HG03442 (cell line): ENCODE measurements around the gene STKLD1.
"Not testable (repeated sequence)": the region's sequence is repeated elsewhere in the genome, so short reads cannot be mapped to it uniquely, and the experiment has no call there.

Experiments used
- ATAC-seq: cut with Tn5 transposase; IDR thresholded peaks from one replicate; pipeline ENCODE4 v1.9.1; 2021; ENCODE audit warnings: mild to moderate bottlenecking, moderate library complexity; ENCODE audit not compliant: unreplicated experiment

STKLD1 gene

DNA sequence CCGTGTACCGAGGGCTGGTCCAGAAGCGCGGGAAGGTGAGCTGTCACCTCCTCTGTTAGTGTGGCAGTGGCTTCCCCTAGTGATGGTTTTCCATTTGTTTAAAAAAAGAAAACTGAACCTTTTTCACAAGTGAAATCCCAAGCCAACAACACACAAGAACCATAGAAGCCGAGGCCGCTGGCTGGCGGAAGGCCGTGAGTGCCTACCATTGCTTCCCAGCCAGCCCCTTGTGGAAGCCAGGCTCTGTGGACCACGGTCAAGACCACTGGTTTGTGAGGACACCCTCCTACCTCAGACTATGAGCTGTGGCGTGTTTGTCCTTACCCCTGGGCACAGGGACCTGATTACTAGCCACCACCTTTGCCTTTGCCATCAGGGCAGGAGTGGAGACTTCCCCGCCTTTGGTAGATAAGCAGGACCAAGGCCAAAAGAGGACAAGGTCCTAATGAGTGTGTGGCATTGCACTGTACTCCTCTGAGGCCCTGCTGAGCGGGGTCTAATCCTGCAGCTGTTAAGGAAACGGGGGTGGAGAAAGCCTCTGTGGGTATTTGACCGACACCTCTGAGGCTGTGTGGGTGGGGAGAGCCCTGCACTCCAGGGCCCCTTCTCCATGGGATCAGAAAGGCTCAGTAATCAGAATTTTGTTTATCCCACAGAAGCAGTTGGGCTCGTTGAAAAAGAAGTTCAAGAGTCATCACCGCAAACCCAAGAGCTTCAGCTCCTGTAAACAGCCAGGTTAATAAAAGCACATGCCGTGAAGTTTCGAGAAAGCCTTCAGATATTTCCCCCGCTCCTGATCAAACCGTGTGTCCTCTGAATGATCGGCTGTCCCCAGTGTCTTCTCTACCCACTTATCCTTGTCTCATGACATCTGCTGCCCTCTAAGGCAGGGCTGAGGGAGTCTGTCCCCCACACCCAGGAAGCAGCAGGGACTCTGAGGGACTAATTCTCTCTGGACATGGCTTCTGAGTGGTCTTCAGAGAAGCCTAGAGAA lies 15.5 kb upstream of the STKLD1 start:
- no peak for ATAC-seq

DNA sequence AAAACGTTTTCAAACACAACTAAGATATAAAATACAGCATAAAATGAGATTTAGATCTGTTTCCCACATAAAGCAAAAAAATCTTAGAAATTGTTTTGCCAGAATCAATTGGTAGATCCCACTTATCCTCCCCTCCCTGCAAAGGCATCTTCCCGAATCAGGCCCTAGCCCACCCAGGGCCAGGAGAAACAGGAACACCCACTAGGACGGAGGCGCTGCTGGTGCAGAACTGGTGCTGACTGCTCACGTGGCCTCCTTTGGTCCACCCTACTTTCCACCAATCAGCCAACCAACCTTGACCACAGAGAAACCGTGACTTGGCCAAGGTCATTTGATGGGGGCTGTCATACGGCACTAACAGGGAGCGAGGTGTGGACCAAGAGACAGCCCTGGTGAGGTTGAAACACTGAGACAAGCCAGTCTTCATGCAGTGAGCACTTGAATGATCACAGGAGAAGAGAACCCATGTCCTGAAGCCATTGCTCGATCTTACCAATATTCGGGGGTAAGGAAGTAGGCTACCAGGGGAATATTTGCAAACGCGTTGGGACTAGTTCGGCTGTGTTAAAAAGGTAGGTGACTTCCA lies 14.6 kb upstream of the STKLD1 start:
- no peak for ATAC-seq

DNA sequence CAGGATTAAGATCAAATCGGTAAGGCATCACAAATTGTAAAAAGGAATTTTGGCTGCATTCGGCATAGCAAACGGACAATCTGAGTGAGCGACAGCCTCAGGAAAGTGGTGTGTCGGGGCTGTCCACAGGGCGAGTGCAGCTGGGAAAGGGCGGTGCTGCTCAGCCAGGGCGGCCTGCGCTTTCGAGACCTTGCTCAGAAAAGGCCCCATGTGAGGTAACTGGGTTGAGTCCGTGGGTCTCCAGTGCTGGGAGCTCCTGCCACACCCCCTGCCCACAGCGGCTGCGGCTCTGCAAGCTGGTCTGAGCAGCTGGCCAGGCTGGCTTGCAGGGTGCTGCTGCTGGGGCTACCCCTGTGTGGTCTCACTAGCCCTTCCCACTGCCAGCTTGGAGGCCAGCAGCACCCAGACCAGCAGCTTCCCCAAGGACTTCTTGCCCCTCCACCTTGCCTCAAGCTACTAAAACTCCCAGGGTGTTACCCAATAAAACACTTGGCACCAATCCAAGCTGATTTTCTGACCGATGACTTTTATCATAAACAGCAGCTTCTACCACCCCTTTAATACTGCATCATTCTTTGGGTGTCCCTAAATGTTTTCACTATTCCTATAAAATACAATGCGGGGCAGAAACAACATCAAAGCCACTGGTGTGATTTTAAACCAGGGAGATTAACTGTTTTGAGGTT lies 13.7 kb upstream of the STKLD1 start:
- ATAC-seq, result no peak

DNA sequence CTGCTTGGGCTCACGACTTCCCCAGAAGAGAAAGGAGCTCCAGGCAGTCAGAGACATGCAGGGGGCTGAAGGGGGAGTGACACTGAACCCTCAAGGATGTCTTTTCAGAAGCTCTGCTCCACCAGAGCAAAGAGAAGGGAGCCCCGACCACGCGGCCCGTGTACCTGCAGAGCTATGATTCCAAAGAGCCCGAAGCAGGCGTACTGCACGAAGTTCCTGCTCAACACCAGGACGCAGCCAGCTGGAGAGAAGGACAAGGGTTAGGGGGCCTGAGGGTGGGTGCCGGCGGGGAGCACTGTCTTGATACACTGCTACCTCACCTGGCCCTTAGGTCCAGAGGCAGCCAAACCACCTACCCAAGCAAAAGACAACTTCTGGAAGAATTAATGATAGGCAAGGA lies 9.7 kb upstream of the STKLD1 start:
- no peak for ATAC-seq

DNA sequence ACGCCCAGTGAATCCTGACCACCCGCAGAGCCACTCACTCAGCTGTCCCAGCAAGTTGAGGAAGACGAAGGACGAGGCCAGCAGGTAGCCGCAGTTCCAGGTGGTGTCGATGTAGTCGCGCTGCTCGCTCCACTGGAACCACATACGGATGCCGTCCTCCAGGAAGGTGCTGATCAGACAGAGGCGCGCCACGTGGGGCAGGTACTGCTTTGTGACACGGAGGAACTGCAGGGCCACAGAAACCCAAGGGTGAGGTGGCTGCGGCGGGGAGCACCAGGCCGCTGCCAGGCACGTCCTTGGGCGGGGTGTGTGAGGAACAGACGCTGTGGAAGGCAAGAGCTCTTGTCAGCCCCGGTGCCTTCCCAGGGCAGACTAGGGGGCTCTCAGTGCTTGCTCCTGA lies 8.9 kb upstream of the STKLD1 start:
- no peak for ATAC-seq

DNA sequence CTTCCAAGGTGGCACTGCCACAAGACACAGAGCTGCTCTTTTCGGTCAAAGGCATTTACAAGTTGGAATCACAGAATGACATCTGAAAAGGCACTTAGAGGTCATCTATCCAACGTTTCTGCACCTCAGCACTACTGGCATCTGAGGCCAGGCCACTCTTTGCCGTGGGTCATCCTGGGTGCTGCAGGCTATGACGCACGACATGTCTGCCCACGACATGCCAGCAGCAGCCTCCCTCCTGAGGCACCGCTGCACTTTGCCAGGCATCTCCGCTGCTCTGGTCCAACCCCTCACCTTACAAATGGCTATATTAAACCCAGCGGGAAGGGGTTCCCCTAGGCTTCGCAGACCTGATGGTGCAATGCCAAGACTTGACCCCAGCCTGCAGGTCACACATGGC lies 8.4 kb upstream of the STKLD1 start:
- no peak for ATAC-seq

DNA sequence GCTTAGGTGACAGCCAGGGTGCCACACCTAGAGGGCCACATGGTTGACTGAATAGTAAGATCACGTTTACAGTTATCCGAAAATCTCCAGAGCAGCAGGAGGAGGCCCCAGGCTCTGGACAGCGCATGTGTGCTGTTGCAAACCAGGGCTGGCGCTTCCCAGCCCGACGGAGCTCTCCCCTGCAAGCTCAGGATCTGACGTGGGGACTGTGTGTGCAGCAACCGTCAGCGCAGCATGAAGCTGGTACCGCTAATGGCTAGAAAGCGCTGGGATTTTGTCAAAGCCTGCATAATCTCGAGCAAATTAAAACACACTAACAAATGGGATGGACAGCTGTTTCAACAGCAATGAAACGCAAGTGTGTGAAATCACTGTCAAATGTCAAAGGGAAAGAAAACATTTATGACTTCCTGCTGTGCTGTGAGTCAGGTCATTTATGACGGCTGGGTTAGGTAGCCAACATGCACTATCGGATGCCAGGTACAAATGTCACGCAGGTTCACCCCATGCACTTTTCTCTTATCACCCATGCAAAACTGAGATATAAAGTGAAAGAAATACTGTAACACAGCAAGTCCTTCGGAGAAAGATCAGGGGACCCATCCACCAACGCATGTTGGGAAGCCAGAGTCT lies 7.8 kb upstream of the STKLD1 start:
- ATAC-seq, result no peak

DNA sequence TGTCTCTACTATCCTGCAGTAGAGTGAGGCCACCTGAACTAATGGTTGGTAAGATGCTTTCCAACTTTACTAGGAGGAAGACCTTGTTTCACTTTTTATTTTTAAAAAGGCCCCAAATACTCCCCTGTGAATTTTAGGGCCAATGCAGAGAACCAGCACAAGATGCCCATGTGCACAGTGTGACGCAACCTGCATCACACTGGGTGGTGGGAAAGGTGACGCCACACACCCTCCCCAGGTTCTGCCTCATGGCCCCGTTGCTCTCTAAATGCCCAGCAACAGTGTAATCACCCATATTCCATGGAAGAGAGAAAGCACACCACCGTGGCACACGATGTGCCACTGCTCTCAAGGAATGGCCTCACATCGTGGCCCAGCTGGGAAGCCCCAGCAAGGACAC lies 6.7 kb upstream of the STKLD1 start:
- ATAC-seq, result no peak

DNA sequence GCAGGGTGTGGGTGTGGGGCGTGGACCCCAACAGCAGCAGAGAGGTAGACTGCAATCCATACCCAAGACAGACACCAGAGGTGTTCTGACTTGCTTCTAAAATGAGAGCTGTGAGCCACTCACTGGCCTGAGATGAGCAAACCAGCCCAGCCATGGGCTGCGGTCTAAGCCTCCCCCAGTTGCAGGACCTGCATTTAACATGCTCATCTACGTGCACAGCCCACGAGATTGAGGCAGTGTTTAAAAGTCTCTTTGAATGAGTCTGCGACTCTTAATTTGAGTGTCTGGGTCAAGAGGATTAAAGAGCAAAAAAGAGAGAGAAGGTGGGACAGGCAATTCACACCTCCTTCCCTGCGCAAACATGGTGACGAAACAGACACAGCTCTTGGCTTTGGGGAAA lies 6.2 kb upstream of the STKLD1 start:
- no peak for ATAC-seq

DNA sequence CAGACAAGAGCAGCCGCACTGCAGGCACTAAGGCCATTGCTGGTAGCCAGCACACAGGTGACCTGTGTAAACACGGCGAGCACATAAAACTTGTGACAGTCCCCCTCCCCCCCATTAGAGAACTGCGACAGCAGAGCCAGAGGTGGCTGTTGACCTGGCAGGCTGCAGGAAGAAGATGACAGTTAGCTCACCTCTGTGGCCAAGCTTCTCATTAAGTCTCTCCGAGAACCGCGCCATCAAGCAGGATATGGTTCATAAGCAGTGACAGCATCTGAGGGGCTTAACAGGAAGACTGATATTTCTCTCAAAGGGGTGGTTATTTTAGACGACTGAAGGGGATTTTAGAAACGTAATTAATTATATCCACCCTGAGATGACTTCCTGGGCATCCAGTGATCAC lies 5.5 kb upstream of the STKLD1 start:
- ATAC-seq, result no peak

DNA sequence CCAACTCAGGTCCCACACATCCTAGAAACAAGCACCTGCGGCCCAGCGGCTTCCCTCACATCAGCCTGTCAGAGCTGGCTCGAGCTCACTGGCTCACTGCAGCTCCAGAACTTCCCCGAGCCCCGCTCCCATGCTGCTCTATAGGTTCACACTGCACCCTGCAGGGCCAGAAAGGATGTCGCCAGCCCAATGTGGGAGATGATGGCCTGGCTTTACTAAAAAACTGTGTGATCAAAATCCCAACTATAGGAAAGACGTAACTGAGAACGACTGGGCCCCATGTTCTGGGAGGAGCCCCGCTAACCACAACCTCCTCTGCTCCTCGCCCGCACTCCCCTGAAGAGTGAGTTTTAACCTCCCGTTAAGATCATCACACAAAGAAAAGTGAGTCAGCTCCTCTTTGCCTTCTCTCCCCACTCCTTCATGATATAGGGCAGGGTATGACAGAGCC lies 4.9 kb upstream of the STKLD1 start:
- ATAC-seq, result no peak

DNA sequence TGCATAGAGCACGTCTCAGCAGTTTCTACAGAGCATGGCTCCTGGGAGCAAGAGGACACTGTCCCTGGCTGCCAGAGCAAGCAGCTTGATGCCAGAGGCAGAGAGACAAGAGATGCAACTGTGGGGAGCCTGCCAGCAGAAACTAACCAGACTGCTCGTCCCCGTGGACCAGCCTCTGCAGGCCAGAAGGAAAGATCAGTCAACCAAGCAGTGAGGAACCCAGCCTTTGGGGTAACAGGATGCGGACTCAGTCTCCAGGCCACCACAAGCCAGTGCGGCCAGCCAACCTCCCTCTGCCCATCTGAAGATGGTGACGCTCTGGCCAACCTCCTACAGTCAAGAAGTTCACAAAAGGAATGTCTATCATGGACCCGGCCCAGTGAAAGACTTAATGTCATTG lies 4.0 kb upstream of the STKLD1 start:
- no peak for ATAC-seq

DNA sequence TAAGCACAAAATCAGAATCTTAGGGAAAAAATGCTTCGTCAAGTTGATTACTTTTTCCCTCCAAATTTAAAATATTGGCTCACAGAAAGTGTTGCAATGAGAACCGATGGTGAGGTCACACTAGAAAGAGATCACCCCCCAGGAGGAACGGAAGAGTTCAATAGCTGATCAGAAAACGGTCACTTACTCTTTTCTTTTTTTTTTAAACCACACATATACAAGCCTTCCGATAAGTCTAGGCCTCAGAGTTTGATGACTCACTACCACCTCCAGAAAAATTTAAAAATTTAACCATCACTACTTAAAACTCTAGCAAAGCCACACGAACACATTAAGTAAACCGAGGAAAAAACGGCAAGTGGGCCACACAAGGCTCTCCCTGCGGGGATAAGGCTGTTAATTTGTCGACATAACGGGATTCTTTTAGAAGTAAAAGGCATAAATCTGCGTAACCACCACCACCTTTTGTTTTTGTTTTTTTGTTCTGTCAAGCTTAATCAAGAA lies 1.5 kb upstream of the STKLD1 start:
- no peak for ATAC-seq

DNA sequence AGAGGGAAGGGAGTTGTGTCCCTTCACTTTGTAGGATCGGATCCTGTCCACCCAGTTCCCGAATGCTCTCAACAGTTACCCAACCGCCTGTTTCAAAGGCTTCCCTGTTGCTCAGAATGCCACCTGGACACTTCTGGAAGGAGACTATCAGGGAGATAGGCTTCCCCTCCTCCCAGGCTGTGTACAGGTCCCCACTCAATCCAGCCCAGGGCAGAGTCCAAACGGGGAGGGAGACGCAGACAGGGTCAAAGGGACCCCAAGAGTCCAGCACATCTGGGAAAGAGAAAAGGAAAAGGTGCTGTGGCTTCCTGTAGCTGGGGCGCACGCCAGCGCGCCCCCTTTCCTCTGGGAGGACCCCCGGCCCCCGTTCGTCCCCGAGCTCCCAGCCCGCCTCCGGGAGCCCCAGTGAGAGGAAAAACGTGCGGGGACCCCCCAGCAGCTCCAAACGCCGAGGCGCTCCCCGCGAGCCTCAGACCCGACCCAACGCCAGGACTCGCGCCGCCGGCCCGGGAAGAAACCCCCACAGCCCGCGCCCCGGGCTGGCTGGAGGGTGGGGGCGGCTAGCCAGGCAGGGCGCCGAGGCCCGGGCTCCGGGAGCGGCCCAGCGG lies 946 bp upstream of the STKLD1 start:
- peak; percentile 8 for ATAC-seq

DNA sequence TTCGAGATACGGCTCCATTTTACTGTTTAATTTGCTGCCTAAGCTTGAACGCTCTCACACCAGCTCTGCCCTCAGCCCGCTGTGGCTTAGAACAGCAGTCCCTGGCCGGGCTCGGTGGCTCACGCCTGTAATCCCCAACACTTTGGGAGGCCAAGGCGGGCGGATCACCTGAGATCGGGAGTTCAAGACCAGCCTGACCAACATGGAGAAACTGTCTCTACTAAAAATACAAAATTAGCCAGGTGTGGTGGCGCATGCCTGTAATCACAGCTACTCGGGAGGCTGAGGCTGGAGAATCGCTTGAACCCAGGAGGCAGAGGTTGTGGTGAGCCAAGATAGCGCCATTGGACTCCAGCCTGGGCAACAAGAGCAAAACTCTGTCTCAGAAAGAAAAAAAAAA lies 1.1 kb downstream of the STKLD1 start:
- ATAC-seq, result not testable (repeated sequence)

DNA sequence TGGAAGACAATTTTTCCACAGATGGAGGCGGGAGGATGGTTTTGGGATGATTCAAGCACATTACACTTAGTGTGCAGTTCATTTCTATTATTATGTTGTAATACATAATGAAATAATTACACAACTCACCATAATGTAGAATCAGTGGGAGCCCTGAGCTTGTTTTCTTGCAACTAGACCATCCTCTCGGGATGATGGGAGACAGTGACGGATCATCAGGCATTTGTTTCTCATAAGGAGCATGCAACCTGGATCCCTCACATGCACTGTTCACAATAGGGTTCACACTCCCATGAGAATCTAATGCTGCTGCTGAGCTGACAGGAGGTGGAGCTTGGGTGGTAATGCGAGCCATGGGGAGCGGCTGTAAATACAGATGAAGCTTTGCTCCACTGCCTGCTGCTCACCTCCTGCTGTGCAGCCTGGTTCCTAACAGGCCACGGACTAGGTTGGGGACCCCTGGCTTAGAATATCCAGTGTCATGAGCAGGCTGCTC lies 1.6 kb downstream of the STKLD1 start:
- no peak for ATAC-seq

DNA sequence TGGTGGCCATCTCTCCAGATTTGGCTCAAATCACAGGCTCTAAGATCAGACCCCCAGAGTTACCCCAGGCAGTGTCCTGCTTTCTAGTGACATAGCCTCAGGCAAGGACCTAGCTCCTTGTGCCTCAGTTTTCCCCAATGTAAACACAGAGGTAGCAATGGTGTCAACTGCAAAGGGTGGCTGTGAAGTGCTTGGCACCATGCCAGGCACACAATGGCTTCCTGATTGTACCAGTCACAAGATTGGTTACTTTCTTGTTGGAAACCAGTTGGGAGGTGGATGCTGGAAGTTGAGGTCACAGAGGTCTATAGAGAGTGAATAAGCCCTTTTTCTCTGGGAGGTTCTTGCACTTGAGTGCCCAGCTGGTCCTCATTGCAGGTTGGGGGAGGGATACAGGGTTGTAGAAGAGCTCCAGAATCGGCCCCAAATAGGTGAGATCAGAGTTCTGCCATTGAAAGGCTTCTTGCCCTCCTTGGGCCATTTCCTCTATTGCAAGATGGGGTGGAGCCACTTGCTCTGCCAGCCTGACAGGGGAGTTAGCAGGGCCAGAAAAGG lies 2.3 kb downstream of the STKLD1 start:
- ATAC-seq, result no peak

DNA sequence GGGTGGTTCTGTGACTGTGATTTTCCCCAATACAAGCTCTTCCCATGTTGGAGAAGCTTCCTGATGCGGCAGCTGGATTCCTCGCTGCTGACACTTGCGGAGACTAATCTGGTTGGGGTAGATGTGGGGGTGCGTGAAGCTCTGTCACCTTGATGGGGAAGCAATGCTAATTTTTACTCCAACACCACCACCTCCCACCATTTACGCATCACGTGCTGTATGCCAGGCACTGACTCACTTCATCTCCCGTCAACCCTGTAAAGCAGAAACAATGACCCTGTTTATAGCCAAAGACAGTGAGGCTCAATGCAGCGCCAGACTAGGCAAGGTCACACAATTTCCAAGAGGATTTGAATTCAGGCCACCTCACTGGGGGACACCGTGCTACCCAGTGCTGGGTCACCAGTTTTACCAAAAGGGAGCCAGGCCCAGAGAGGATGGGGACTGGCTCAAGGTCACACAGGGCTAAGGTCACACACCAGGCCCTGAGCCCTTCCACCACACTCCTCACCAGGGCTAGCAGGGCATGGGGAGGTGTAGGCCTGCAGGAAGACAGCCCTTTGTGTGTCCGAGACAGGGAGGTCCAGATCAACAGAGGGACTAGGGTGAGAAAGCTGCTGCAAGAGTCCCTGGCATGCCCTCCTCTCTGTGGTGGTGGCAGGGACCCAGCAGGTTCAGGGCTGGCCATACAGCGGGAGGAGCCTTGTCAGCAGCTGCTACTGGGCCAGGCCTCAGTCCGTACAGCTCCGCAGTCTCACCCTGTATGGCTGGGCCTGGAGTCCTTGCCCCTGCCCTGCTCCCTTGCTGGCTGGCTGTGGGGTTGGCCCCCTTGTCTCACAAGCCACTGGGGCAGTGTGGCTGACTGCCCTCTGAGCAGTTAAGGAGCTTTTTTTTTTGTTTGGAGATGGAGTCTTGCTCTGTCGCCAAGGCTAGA lies 3.3 kb downstream of the STKLD1 start:
- no peak for ATAC-seq

DNA sequence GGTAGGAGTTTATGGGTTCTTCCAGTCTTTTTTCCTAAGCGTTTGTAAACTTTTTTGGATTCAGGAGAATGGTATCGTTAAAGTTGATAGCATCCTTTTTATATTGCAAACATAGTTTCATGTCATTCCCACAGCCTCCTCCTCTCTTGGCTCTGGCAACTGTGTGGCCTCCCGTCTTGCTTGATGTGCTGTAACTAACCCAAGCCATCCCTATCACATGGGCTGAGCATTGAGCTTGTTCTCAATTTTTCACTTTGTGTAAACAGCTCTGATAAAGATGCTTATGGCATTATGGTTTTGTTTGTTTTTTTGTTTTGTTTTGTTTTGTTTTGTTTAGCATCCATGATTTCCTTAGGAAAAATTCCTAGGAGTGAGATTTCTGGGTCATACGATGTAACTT lies 4.6 kb downstream of the STKLD1 start:
- ATAC-seq, result no peak
